ENCODE data around the gene CYP2E1. TPM values are rescaled to one million over a fixed set of nuclear protein-coding genes. Genes with fewer than 3 reads are reported as not detected.

Gene CYP2E1
- total and polyA plus RNA-seq, 2 of the 13 experiments (the other 11 are each of a cell fraction or from before 2014, with no cell fraction given), result 0.27 to 0.63 TPM

DNA sequence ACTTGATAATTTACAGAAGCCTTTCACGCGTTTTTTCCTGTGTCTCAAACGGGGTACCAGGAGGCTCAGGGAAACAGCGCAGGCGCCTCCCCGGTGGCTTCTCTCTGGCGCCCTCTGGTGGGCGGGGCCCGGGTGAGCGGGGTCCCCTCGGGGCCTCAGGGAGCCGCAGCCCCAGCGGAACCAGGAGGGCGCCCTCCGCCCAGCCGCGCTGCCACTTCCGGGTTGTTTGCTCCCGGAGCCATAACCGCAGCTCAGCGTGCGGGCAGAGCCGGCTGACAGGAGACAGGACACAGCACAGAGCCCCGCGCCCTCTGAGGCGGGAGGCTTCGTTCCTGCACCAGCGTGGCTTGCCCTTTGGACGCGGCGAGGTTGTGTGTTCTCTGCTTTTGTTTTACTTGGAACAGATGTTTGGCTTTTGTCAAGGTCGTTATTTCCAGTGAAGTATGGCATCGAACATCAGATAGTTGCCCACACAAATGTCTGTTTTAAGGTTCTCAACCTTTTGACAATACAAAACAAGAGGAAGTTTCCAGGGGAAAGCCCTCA, 6.9 kb upstream of the CYP2E1 start (continued):
- TF ChIP-seq, protein P1, sequence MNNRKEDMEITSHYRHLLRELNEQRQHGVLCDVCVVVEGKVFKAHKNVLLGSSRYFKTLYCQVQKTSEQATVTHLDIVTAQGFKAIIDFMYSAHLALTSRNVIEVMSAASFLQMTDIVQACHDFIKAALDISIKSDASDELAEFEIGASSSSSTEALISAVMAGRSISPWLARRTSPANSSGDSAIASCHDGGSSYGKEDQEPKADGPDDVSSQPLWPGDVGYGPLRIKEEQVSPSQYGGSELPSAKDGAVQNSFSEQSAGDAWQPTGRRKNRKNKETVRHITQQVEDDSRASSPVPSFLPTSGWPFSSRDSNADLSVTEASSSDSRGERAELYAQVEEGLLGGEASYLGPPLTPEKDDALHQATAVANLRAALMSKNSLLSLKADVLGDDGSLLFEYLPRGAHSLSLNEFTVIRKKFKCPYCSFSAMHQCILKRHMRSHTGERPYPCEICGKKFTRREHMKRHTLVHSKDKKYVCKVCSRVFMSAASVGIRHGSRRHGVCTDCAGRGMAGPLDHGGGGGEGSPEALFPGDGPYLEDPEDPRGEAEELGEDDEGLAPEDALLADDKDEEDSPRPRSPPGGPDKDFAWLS (CRISPR knock-in tag; IDR thresholded peaks at IDR 0.05; ENCODE audit: borderline replicate concordance), result no peak
- TF ChIP-seq RBFOX2 (IDR thresholded peaks at IDR 0.05; ENCODE audit: low read depth, low read length), result peak; percentile 81
- peak; percentile 41; the same call in 1 of the 2 replicates for TF ChIP-seq ATF7-NPFF (CRISPR knock-in tag; IDR thresholded peaks at IDR 0.05; ENCODE audit: low read depth)
- TF ChIP-seq SNAI1 (CRISPR knock-in tag; IDR thresholded peaks at IDR 0.05; ENCODE audit: borderline replicate concordance), result peak; percentile 28; the same call in 1 of the 2 replicates
- no peak for TF ChIP-seq HNF4A (CRISPR knock-in tag; IDR thresholded peaks at IDR 0.05)
- peak; percentile 74 for TF ChIP-seq HOXA3 (CRISPR knock-in tag; IDR thresholded peaks at IDR 0.05)
- TF ChIP-seq, protein P2, sequence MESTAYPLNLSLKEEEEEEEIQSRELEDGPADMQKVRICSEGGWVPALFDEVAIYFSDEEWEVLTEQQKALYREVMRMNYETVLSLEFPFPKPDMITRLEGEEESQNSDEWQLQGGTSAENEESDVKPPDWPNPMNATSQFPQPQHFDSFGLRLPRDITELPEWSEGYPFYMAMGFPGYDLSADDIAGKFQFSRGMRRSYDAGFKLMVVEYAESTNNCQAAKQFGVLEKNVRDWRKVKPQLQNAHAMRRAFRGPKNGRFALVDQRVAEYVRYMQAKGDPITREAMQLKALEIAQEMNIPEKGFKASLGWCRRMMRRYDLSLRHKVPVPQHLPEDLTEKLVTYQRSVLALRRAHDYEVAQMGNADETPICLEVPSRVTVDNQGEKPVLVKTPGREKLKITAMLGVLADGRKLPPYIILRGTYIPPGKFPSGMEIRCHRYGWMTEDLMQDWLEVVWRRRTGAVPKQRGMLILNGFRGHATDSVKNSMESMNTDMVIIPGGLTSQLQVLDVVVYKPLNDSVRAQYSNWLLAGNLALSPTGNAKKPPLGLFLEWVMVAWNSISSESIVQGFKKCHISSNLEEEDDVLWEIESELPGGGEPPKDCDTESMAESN (CRISPR knock-in tag; conservative IDR thresholded peaks at IDR 0.05), result no peak
- TF ChIP-seq RBM39 (IDR thresholded peaks at IDR 0.05; ENCODE audit: low read depth, low read length, poor library complexity, severe bottlenecking), result peak; percentile 78
- TF ChIP-seq, protein P3, sequence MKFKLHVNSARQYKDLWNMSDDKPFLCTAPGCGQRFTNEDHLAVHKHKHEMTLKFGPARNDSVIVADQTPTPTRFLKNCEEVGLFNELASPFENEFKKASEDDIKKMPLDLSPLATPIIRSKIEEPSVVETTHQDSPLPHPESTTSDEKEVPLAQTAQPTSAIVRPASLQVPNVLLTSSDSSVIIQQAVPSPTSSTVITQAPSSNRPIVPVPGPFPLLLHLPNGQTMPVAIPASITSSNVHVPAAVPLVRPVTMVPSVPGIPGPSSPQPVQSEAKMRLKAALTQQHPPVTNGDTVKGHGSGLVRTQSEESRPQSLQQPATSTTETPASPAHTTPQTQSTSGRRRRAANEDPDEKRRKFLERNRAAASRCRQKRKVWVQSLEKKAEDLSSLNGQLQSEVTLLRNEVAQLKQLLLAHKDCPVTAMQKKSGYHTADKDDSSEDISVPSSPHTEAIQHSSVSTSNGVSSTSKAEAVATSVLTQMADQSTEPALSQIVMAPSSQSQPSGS (CRISPR knock-in tag; IDR thresholded peaks at IDR 0.05), result no peak
- peak; percentile 57; the same call in 1 of the 2 replicates for TF ChIP-seq ZNF563 (CRISPR knock-in tag; IDR thresholded peaks at IDR 0.05)
- TF ChIP-seq, protein P4, sequence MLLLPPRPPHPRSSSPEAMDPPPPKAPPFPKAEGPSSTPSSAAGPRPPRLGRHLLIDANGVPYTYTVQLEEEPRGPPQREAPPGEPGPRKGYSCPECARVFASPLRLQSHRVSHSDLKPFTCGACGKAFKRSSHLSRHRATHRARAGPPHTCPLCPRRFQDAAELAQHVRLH (CRISPR knock-in tag; IDR thresholded peaks at IDR 0.05; ENCODE audit: borderline replicate concordance, low read depth), result peak; percentile 50; the same call in 1 of the 2 replicates
- TF ChIP-seq ELF3 (CRISPR knock-in tag; IDR thresholded peaks at IDR 0.05), result peak; percentile 97
- TF ChIP-seq, protein P5, sequence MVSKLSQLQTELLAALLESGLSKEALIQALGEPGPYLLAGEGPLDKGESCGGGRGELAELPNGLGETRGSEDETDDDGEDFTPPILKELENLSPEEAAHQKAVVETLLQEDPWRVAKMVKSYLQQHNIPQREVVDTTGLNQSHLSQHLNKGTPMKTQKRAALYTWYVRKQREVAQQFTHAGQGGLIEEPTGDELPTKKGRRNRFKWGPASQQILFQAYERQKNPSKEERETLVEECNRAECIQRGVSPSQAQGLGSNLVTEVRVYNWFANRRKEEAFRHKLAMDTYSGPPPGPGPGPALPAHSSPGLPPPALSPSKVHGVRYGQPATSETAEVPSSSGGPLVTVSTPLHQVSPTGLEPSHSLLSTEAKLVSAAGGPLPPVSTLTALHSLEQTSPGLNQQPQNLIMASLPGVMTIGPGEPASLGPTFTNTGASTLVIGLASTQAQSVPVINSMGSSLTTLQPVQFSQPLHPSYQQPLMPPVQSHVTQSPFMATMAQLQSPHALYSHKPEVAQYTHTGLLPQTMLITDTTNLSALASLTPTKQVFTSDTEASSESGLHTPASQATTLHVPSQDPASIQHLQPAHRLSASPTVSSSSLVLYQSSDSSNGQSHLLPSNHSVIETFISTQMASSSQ (IDR thresholded peaks at IDR 0.05; ENCODE audit: low read depth), result no peak
- TF ChIP-seq, protein P5 (CRISPR knock-in tag; IDR thresholded peaks at IDR 0.05; ENCODE audit: borderline replicate concordance), result no peak; the same call in 1 of the 2 replicates
- peak; percentile 76 for TF ChIP-seq SALL1 (CRISPR knock-in tag; IDR thresholded peaks at IDR 0.05)
- no peak for TF ChIP-seq SIX4 (CRISPR knock-in tag; IDR thresholded peaks at IDR 0.05)
